ENCODE measurements around the gene MAZ.
"Not testable (repeated sequence)": the region's sequence is repeated elsewhere in the genome, so short reads cannot be mapped to it uniquely, and the experiment has no call there.

The MAZ gene

GRCh38 chr16:29784157-29784556 lies 22.2 kb upstream of the MAZ start:
- Histone ChIP-seq H3K9ac (no peak overlapping the region), H3K27me3 (no peaks in the 10 kb centered on the region), H3K4me2 (no peak overlapping the region), H3K4me1 (peaks cover 0 to 11% (median under 1%) of the 10 kb centered on the region in 10 experiments; a peak in 5 of 20 replicates), H3K4me3 (no peak overlapping the region), H3K27ac (no peak overlapping the region), H4K20me1 (no peaks in the 10 kb centered on the region), H3K9me3 (replicated peaks in 1 of 11) (no peaks in the 10 kb centered on the region; a peak in 1 of 22 replicates), H3K36me3 (no peaks in the 10 kb centered on the region)
- TF ChIP-seq Cebpa-rat (IDR thresholded peaks at IDR 0.05): no peak

DNA sequence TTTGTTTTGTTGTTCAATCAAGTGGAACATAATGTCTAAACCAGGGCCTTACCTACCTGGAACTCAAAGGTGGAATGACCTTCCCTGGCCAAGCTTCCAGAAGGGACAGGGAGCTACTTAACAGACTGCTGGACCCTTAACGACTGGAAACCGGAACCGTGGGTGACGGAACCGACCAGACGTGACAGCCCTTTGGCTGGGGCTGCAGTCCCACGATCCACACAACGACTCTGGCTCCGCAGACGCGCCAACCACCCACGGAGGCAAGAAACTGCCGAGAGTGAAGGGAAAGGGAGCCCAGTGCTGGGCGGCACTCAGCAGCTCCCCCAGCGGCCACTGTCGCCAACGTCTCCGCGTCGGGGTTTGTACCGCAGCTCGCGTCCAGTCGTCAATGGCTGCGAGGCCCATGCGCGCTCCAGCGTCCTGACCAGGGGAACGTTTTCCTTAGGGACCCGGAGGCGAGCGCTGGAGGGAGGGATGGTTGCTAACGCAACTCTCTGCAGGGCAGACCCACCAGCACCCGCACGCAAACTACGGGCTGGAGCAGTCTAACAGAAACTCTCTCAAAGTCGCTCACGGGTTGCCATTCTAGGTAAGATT lies 21.3 kb upstream of the MAZ start:
- H3K36me3 ChIP-seq: no peaks in the 10 kb centered on the region

GRCh38 chr16:29787155-29787554 lies 19.2 kb upstream of the MAZ start:
- H3K9me3 ChIP-seq (replicated peaks in 1 of 11); H3K36me3 ChIP-seq; H3K27me3 ChIP-seq; H3K9ac ChIP-seq; H3K4me2 ChIP-seq; H4K20me1 ChIP-seq; H3K27ac ChIP-seq; H3K4me3 ChIP-seq: not testable (repeated sequence)
- H3K4me1 ChIP-seq: peaks cover 17 to 23% (median 18%) of the 10 kb centered on the region in 10 experiments

More for the DNA sequence above, 21.3 kb upstream of the MAZ start:
- TF ChIP-seq Cebpa-rat (IDR thresholded peaks at IDR 0.05): no peak
- Histone ChIP-seq H4K20me1 (no peaks in the 10 kb centered on the region), H3K27ac (no peak overlapping the region), H3K4me3 (no peak overlapping the region), H3K4me2 (no peak overlapping the region), H3K9ac (no peak overlapping the region), H3K9me3 (replicated peaks in 1 of 11) (no peaks in the 10 kb centered on the region; a peak in 1 of 22 replicates), H3K27me3 (no peaks in the 10 kb centered on the region), H3K4me1 (peaks cover 6 to 20% (median 8%) of the 10 kb centered on the region in 10 experiments)

DNA sequence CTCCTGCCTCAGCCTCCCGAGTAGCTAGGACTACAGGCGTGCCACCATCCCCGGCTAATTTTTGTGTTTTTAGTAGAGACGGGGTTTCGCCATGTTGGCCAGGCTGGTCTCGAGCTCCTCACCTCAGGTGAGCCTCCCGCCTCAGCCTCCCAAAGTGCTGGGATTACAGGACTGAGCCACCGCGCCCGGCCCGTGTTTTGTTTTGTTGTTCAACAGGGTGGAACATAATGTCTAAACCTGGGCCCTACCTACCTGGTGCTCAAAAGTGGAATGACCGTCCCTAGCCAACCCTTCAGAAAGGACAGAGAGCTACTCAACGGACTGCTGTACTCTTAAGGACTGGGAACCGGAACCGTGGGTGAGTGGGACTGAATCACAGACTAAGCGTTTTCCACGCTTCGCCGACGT lies 16.6 kb upstream of the MAZ start:
- H3K4me1 ChIP-seq: peaks cover 28 to 49% (median 40%) of the 10 kb centered on the region in 10 experiments
- H3K27ac ChIP-seq: peak overlapping the region; percentile 72 to 93 (median 85)
- TF ChIP-seq Cebpa-rat (IDR thresholded peaks at IDR 0.05): no peak
- H3K4me2 ChIP-seq: peak overlapping the region; percentile 86 to 96 (median 95)
- H3K27me3 ChIP-seq: no peaks in the 10 kb centered on the region
- H3K36me3 ChIP-seq: peaks cover 0 to 28% (median 25%) of the 10 kb centered on the region in 11 experiments; a peak in 13 of 22 replicates
- H4K20me1 ChIP-seq: peaks cover 0 to 22% (median 6%) of the 10 kb centered on the region in 11 experiments; a peak in 11 of 22 replicates
- peak overlapping the region; percentile 77 to 95 (median 82) for H3K9ac ChIP-seq
- no peaks in the 10 kb centered on the region; a peak in 1 of 22 replicates for H3K9me3 ChIP-seq (replicated peaks in 1 of 11)
- H3K4me3 ChIP-seq: peak overlapping the region; percentile 62 to 98 (median 92)

GRCh38 chr16:29790183-29790948 lies 16.0 kb upstream of the MAZ start, which contains the start of gene KIF22:
KIF22 (plus strand) TSS chr16:29790751; CDS start chr16:29790760, 9 bp downstream.
- peaks cover 0 to 34% (median 31%) of the 10 kb centered on the region in 11 experiments; a peak in 15 of 22 replicates for H3K36me3 ChIP-seq
- H4K20me1 ChIP-seq: peaks cover 0 to 28% (median 12%) of the 10 kb centered on the region in 11 experiments; a peak in 11 of 22 replicates
- H3K9me3 ChIP-seq (replicated peaks in 1 of 11): no peaks in the 10 kb centered on the region
- H3K27me3 ChIP-seq: no peaks in the 10 kb centered on the region
- peak within 1 kb of the TSS; percentile 88 to 96 (median 95) for H3K4me2 ChIP-seq
- TF ChIP-seq Cebpa-rat (IDR thresholded peaks at IDR 0.05): no peak
- H3K4me3 ChIP-seq: peak within 1 kb of the TSS; percentile 78 to 99 (median 94)
- peaks cover 29 to 51% (median 42%) of the 10 kb centered on the region in 10 experiments for H3K4me1 ChIP-seq
- H3K27ac ChIP-seq: peak within 1 kb of the TSS; percentile 72 to 96 (median 90)
- H3K9ac ChIP-seq: peak within 1 kb of the TSS; percentile 80 to 97 (median 94)

GRCh38 chr16:29790949-29791844 lies 15.1 kb upstream of the MAZ start:
- Histone ChIP-seq H3K4me3 (peak overlapping the region; percentile 78 to 99 (median 94)), H3K9me3 (replicated peaks in 1 of 11) (no peaks in the 10 kb centered on the region), H4K20me1 (peaks cover 0 to 35% (median 14%) of the 10 kb centered on the region in 11 experiments; a peak in 11 of 22 replicates), H3K27me3 (no peaks in the 10 kb centered on the region), H3K27ac (peak overlapping the region in 10 of 11 experiments; percentile 69 to 96 (median 90); a peak in 21 of 22 replicates), H3K9ac (peak overlapping the region; percentile 77 to 97 (median 94)), H3K36me3 (peaks cover 0 to 42% (median 38%) of the 10 kb centered on the region in 11 experiments; a peak in 17 of 22 replicates), H3K4me1 (peaks cover 29 to 51% (median 42%) of the 10 kb centered on the region in 10 experiments), H3K4me2 (peak overlapping the region; percentile 74 to 95 (median 89))
- no peak for TF ChIP-seq Cebpa-rat (IDR thresholded peaks at IDR 0.05)

- peak overlapping the region; percentile 78 to 99 (median 94) for H3K4me3 ChIP-seq
- H3K9me3 ChIP-seq (replicated peaks in 1 of 11): no peaks in the 10 kb centered on the region
- H3K4me2 ChIP-seq: peak overlapping the region; percentile 74 to 95 (median 89)
- peaks cover 29 to 51% (median 42%) of the 10 kb centered on the region in 10 experiments for H3K4me1 ChIP-seq
- no peak for TF ChIP-seq Cebpa-rat (IDR thresholded peaks at IDR 0.05)
- no peaks in the 10 kb centered on the region for H3K27me3 ChIP-seq
- H3K36me3 ChIP-seq: peaks cover 6 to 51% (median 47%) of the 10 kb centered on the region in 11 experiments
- H3K27ac ChIP-seq: peak overlapping the region in 9 of 11 experiments; percentile 84 to 96 (median 91); a peak in 13 of 22 replicates
- H4K20me1 ChIP-seq: peaks cover 0 to 44% (median 22%) of the 10 kb centered on the region in 11 experiments; a peak in 11 of 22 replicates
- H3K9ac ChIP-seq: peak overlapping the region; percentile 77 to 97 (median 94); a peak in 21 of 22 replicates
Observed at GRCh38 chr16:29791845-29792807, 14.2 kb upstream of the MAZ start.

- not testable (repeated sequence) for H3K9me3 ChIP-seq (replicated peaks in 1 of 11); H3K27ac ChIP-seq; H3K4me3 ChIP-seq; H3K27me3 ChIP-seq
- Histone ChIP-seq H3K9ac (peak overlapping the region in 2 of 11 experiments; percentile 6 to 39; a peak in 4 of 22 replicates), H3K36me3 (peaks cover 16 to 61% (median 57%) of the 10 kb centered on the region in 11 experiments), H3K4me1 (peaks cover 29 to 51% (median 42%) of the 10 kb centered on the region in 10 experiments), H4K20me1 (peaks cover 0 to 45% (median 22%) of the 10 kb centered on the region in 11 experiments; a peak in 11 of 22 replicates), H3K4me2 (peak overlapping the region in 9 of 11 experiments; percentile 74 to 95 (median 90); a peak in 15 of 22 replicates)
Observed at GRCh38 chr16:29793153-29793552, 13.2 kb upstream of the MAZ start.
